ENCODE data around the gene ATG7.

- TF ChIP-seq POLR2A (IDR thresholded peaks at IDR 0.05): no peak
- TF ChIP-seq, protein P1, sequence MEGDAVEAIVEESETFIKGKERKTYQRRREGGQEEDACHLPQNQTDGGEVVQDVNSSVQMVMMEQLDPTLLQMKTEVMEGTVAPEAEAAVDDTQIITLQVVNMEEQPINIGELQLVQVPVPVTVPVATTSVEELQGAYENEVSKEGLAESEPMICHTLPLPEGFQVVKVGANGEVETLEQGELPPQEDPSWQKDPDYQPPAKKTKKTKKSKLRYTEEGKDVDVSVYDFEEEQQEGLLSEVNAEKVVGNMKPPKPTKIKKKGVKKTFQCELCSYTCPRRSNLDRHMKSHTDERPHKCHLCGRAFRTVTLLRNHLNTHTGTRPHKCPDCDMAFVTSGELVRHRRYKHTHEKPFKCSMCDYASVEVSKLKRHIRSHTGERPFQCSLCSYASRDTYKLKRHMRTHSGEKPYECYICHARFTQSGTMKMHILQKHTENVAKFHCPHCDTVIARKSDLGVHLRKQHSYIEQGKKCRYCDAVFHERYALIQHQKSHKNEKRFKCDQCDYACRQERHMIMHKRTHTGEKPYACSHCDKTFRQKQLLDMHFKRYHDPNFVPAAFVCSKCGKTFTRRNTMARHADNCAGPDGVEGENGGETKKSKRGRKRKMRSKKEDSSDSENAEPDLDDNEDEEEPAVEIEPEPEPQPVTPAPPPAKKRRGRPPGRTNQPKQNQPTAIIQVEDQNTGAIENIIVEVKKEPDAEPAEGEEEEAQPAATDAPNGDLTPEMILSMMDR (IDR thresholded peaks at IDR 0.05): no peak
Observed at GRCh38 chr3:11284011-11284410, 11.8 kb downstream of the ATG7 start.
